HG03342 (cell line): ENCODE results near the gene DHRS2.

Source experiments
- ATAC-seq: cut with Tn5 transposase; IDR thresholded peaks from one replicate; pipeline ENCODE4 v1.9.1; 2021; ENCODE audit warnings: mild to moderate bottlenecking, moderate library complexity; ENCODE audit not compliant: unreplicated experiment

The DHRS2 gene

GRCh38 chr14:23646648-23647549 lies 10.7 kb downstream of the DHRS2 start:
- no peak for ATAC-seq

- ATAC-seq: no peak
Measured at GRCh38 chr14:23647619-23648018, 11.5 kb downstream of the DHRS2 start.

- ATAC-seq: no peak
Measured at GRCh38 chr14:23648764-23649460, 12.7 kb downstream of the DHRS2 start.

- ATAC-seq: no peak
Measured at GRCh38 chr14:23650506-23650905, 14.3 kb downstream of the DHRS2 start.

GRCh38 chr14:23653051-23653450 lies 16.9 kb downstream of the DHRS2 start:
- ATAC-seq: no peak

GRCh38 chr14:23654231-23654630 lies 18.1 kb downstream of the DHRS2 start:
- ATAC-seq: no peak

- no peak for ATAC-seq
Measured at GRCh38 chr14:23657959-23658470, 21.9 kb downstream of the DHRS2 start.

GRCh38 chr14:23660290-23661226 lies 24.4 kb downstream of the DHRS2 start:
- no peak for ATAC-seq

GRCh38 chr14:23661542-23661941 lies 25.4 kb downstream of the DHRS2 start:
- no peak for ATAC-seq

GRCh38 chr14:23663127-23663526 lies 27.0 kb downstream of the DHRS2 start:
- no peak for ATAC-seq

GRCh38 chr14:23663711-23664110 lies 27.5 kb downstream of the DHRS2 start:
- no peak for ATAC-seq

- no peak for ATAC-seq
Measured at GRCh38 chr14:23664207-23664885, 28.2 kb downstream of the DHRS2 start.

- no peak for ATAC-seq
Measured at GRCh38 chr14:23665302-23666016, 29.3 kb downstream of the DHRS2 start.

GRCh38 chr14:23667134-23667533 lies 31.0 kb downstream of the DHRS2 start:
- no peak for ATAC-seq

- ATAC-seq: no peak
Measured at GRCh38 chr14:23669441-23669840, 33.3 kb downstream of the DHRS2 start.

GRCh38 chr14:23670481-23670880 lies 34.3 kb downstream of the DHRS2 start:
- no peak for ATAC-seq

GRCh38 chr14:23672200-23672599 lies 36.0 kb downstream of the DHRS2 start:
- ATAC-seq: no peak

- no peak for ATAC-seq
Measured at GRCh38 chr14:23675337-23675736, 39.2 kb downstream of the DHRS2 start.

- ATAC-seq: no peak
Measured at GRCh38 chr14:23675906-23676305, 39.7 kb downstream of the DHRS2 start.

- ATAC-seq: no peak
Measured at GRCh38 chr14:23681337-23681736, 45.2 kb downstream of the DHRS2 start.
